Ascending aorta (tissue), 2 donors: Measurements from ENCODE around the gene MBOAT7. TPM values are rescaled to one million over a fixed set of nuclear protein-coding genes. Genes with fewer than 3 reads are reported as not detected.

ENCODE experiments used
- DNase-seq, 2 donors: peaks; one replicate each; pipeline ENCODE4 v3.0.0-alpha.2; 2019; ENCODE audit warnings: low spot score in 2 of 2
- H3K27ac ChIP-seq, 2 donors: fragments of 200-600 bp; sonication (generic); one replicate each; pipeline ENCODE4 v1.5.1; 2016 to 2017; ENCODE audit warnings: mild to moderate bottlenecking in 1 of 2
- H3K27me3 ChIP-seq: fragments of 200-600 bp; sonication (generic); one replicate; pipeline ENCODE4 v1.5.1; 2017
- H3K36me3 ChIP-seq, 2 donors: fragments of 200-600 bp; sonication (generic); one replicate each; pipeline ENCODE4 v1.5.1; 2016
- H3K4me1 ChIP-seq, 2 donors: fragments of 200-600 bp; sonication (generic); one replicate each; pipeline ENCODE4 v1.5.1; 2016 to 2017; ENCODE audit warnings: mild to moderate bottlenecking in 1 of 2
- H3K4me3 ChIP-seq, 2 donors: fragments of 200-600 bp; sonication (generic); one replicate each; pipeline ENCODE4 v1.5.1; 2016 to 2017; ENCODE audit warnings: mild to moderate bottlenecking in 1 of 2
- H3K9me3 ChIP-seq, 2 donors: fragments of 200-600 bp; sonication (generic); one replicate each; pipeline ENCODE4 v1.5.1; 2016
- intact Hi-C: fragments of 100-400 bp; cut with DNase I; formaldehyde crosslinking; loops from one replicate; pipeline ENCODE4 v1.15.1; 2023
- total RNA-seq: library from RNA; depleted of rRNA; stranded (reverse); fragments of >200 nt; gene quantifications from one replicate; pipeline ENCODE4 v1.1.0, GENCODE V29; 2016
- TF ChIP-seq, protein P1 (sequence below), 3 experiments: fragments of 200-600 bp in 2 of 3; fragments of 450-650 bp in 1 of 3; sonication (generic) in 2 of 3; IDR thresholded peaks; one replicate each; pipeline ENCODE4 v1.5.1; 2016 to 2019; ENCODE audit warnings: antibody characterized with exemption in 3 of 3, mild to moderate bottlenecking in 1 of 3, moderate library complexity in 1 of 3

The MBOAT7 gene
- total RNA-seq, 1 donor from 2014 or later, result 56.1 TPM

DNA sequence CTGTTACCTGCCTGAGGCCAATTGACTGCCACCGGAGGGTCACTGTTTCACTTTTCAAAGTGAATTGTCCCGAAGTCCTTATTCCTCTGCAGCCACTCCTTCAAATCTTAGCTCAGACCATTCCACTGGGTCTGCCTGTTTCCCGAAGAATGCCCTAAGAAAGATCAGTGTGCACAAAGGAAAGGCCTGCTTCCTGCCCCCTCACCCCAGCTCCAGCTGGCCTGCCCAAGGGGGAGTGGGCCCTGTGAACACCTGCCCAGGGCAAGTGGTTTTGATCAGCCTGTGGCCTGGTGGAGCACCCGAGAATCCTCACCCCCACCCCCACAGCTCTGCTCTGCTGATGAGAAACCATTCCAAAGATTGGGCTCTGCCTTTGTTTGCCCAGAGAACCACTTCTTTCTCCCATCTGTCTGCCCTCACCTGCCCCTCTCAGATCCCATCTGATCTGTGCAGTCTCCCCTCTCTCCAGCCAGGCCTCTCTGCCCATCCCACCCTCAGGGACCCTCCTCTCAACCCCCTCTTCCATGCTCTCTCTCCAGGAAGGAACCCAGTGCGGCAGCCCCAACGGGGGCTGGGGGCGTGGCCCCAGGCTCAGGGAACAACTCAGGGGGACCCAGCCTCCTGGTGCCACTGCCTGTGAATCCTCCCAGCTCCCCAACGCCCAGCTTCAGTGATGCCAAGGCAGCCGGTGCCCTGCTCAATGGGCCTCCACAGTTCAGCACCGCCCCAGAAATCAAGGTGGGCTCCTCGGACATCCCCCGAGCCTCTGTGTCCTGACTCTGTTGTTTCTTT, 40.2 kb downstream of the MBOAT7 start:
- Histone ChIP-seq H3K27me3 (no peaks in the 10 kb centered on the region), H3K27ac (no peak overlapping the region), H3K36me3 (peaks cover 94 to 96% of the 10 kb centered on the region in 2 donors), H3K9me3 (no peaks in the 10 kb centered on the region), H3K4me1 (no peaks in the 10 kb centered on the region), H3K4me3 (no peak overlapping the region)
- intact Hi-C loops, result no loop called here
- TF ChIP-seq, protein P1, sequence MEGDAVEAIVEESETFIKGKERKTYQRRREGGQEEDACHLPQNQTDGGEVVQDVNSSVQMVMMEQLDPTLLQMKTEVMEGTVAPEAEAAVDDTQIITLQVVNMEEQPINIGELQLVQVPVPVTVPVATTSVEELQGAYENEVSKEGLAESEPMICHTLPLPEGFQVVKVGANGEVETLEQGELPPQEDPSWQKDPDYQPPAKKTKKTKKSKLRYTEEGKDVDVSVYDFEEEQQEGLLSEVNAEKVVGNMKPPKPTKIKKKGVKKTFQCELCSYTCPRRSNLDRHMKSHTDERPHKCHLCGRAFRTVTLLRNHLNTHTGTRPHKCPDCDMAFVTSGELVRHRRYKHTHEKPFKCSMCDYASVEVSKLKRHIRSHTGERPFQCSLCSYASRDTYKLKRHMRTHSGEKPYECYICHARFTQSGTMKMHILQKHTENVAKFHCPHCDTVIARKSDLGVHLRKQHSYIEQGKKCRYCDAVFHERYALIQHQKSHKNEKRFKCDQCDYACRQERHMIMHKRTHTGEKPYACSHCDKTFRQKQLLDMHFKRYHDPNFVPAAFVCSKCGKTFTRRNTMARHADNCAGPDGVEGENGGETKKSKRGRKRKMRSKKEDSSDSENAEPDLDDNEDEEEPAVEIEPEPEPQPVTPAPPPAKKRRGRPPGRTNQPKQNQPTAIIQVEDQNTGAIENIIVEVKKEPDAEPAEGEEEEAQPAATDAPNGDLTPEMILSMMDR (IDR thresholded peaks at IDR 0.05), result no peak
- no peak for DNase-seq

DNA sequence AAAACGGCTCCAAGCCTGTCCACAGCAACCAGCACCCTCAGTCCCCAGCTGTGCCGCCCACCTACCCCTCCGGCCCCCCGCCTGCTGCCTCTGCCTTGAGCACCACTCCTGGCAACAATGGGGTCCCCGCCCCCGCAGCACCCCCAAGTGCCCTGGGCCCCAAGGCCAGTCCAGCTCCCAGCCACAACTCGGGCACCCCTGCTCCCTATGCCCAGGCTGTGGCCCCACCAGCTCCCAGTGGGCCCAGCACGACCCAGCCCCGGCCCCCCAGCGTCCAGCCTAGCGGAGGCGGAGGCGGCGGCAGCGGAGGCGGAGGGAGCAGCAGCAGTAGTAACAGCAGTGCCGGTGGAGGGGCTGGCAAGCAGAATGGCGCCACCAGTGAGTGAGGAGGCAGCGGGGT, 41.2 kb downstream of the MBOAT7 start:
- Histone ChIP-seq H3K27me3 (no peaks in the 10 kb centered on the region), H3K4me1 (no peaks in the 10 kb centered on the region), H3K36me3 (peaks cover 94 to 96% of the 10 kb centered on the region in 2 donors), H3K9me3 (no peaks in the 10 kb centered on the region), H3K4me3 (no peak overlapping the region), H3K27ac (no peak overlapping the region)
- intact Hi-C loops, result no loop called here
- TF ChIP-seq, protein P1 (IDR thresholded peaks at IDR 0.05), result no peak
- DNase-seq, result no peak

DNA sequence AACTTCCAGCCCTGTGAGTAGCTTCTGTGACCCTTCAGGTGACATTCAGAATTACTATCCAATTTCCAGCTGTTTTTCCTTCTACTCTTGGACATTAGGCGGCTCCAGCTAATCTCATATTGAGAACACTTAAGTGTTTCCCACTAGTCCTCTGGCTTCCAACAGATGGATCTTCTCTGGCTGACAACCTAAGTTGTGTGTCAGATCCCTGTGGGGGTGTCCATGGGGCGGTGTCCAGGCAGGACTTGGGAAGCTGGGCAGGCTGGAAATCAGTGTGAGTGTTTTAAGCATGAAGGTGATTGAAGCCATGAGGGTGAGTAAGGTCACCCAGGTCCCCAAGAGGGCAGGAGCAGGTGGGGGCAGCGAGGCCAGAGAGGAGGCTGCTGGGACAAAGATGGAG, 41.7 kb downstream of the MBOAT7 start:
- peaks cover 94 to 96% of the 10 kb centered on the region in 2 donors for H3K36me3 ChIP-seq
- no peaks in the 10 kb centered on the region for H3K27me3 ChIP-seq
- TF ChIP-seq, protein P1 (IDR thresholded peaks at IDR 0.05), result no peak

DNA sequence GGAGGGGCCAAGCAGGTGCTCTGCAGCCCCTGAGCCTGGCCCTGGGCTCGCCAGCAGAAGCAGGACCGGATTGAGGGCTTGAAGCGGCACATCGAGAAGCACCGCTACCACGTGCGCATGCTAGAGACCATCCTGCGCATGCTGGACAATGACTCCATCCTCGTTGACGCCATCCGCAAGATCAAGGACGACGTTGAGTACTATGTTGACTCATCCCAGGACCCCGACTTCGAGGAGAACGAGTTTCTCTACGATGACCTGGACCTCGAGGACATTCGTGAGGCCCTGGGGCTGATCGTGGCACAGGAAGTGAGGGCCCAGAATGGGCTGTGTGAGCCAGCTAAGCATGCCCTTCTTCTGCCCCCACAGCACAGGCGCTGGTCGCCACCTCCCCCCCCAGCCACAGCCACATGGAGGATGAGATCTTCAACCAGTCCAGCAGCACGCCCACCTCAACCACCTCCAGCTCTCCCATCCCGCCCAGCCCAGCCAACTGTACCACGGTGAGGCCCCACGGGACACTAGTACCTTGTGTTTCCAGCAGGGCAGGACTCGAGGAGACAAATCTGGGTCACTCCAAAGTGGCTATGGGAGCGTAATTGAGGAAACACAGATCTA, 43.7 kb downstream of the MBOAT7 start:
- H3K4me3 ChIP-seq, result no peak overlapping the region
- no peak for DNase-seq
- H3K27me3 ChIP-seq, result no peaks in the 10 kb centered on the region
- no peak overlapping the region for H3K27ac ChIP-seq
- H3K36me3 ChIP-seq, result peaks cover 78 to 81% of the 10 kb centered on the region in 2 donors
- H3K9me3 ChIP-seq, result no peaks in the 10 kb centered on the region
- TF ChIP-seq, protein P1 (IDR thresholded peaks at IDR 0.05), result no peak
- intact Hi-C loops, result no loop called here
- H3K4me1 ChIP-seq, result peaks cover 0 to under 1% of the 10 kb centered on the region in 2 donors

More for the DNA sequence above, 41.7 kb downstream of the MBOAT7 start:
- H3K27ac ChIP-seq, result no peak overlapping the region
- H3K4me1 ChIP-seq, result no peaks in the 10 kb centered on the region
- no peak for DNase-seq
- H3K9me3 ChIP-seq, result no peaks in the 10 kb centered on the region
- intact Hi-C loops, result no loop called here
- H3K4me3 ChIP-seq, result no peak overlapping the region

DNA sequence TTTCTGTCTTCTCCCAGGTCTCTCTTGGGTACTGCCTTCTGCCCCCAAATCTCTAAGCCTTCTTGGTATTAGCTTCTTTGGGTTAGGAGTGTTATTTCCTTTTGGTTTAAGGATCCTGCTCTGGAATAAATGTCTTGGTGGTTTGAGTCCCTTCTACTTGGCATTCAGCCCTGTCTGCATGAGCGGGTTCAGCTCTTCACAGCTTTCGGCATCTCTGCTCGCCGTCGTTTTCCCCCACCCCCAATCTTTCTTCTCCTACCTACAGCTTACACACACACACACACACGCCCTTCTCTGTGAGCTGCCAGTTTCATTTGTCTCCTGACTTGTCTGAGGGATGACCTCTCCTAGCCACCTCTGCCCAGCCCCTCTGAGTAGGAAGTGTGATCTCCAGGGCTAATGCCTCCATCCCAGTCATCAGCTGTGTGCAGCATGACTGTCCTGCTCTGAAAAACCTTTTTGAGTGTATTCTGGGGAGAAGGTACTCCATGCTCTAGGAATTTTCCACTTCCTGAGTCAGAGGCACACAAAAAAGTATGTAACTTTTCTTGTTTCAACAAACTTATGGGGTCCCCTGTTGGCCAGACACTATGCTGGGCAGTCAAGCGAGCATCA, 47.1 kb downstream of the MBOAT7 start:
- DNase-seq, result no peak
- H3K4me1 ChIP-seq, result peaks cover 0 to 10% of the 10 kb centered on the region in 2 donors
- intact Hi-C loops, result no loop called here
- H3K36me3 ChIP-seq, result peaks cover 46 to 51% of the 10 kb centered on the region in 2 donors
- no peaks in the 10 kb centered on the region for H3K27me3 ChIP-seq
- no peak overlapping the region for H3K27ac ChIP-seq
- TF ChIP-seq, protein P1 (IDR thresholded peaks at IDR 0.05), result no peak
- H3K4me3 ChIP-seq, result no peak overlapping the region
- H3K9me3 ChIP-seq, result no peaks in the 10 kb centered on the region
